Choroid plexus epithelial cell (primary cell): ENCODE data around the gene MRPL49.

Experiments used
- DNase-seq: peaks from one replicate; pipeline ENCODE4 v3.0.0-alpha.2; 2010; ENCODE audit warnings: low read depth
- H3K4me3 ChIP-seq: 2 replicates; pipeline ENCODE4 v1.5.1; 2011; ENCODE audit warnings: low read depth, mild to moderate bottlenecking, control low read depth, low read length, moderate library complexity
- CTCF ChIP-seq: conservative IDR thresholded peaks from 2 replicates; pipeline ENCODE4 v1.5.1; 2011; ENCODE audit warnings: low read depth, mild to moderate bottlenecking, control low read depth, inconsistent platforms, low read length, moderate library complexity

Gene MRPL49

GRCh38 chr11:65163684-65164083 is 41.6 kb downstream of the MRPL49 start:
- H3K4me3 ChIP-seq = no peak overlapping the region
- DNase-seq = no peak
- TF ChIP-seq CTCF = no peak

GRCh38 chr11:65165410-65166317 is 43.5 kb downstream of the MRPL49 start:
- TF ChIP-seq CTCF = no peak
- H3K4me3 ChIP-seq = peak overlapping the region; percentile 43
- DNase-seq = peak; percentile 31

GRCh38 chr11:65166893-65167292 is 44.8 kb downstream of the MRPL49 start:
- H3K4me3 ChIP-seq = no peak overlapping the region
- no peak for TF ChIP-seq CTCF
- DNase-seq = no peak

GRCh38 chr11:65167656-65168055 is 45.5 kb downstream of the MRPL49 start:
- no peak overlapping the region for H3K4me3 ChIP-seq
- TF ChIP-seq CTCF = no peak
- no peak for DNase-seq

- TF ChIP-seq CTCF = no peak
- H3K4me3 ChIP-seq = no peak overlapping the region
- peak; percentile 73 for DNase-seq
These were observed 47.1 kb downstream of the MRPL49 start for GRCh38 chr11:65169164-65169641.

GRCh38 chr11:65170058-65170534 is 48.0 kb downstream of the MRPL49 start, which contains the start of gene SPDYC:
TSS of gene SPDYC (plus strand) at chr11:65170233. CDS start at chr11:65171358, 1,125 bp downstream.
- no peak within 1 kb of the TSS for H3K4me3 ChIP-seq
- DNase-seq = no peak
- TF ChIP-seq CTCF = no peak
